Uterus (tissue), 4 donors: ENCODE results near the gene CUL3. TPM values are rescaled to one million over a fixed set of nuclear protein-coding genes. Genes with fewer than 3 reads are reported as not detected.

ENCODE experiments used
- DNase-seq, 2 donors: peaks; one replicate each; pipeline ENCODE4 v3.0.0-alpha.2; 2019 to 2020
- H3K27ac ChIP-seq, 2 donors: fragments of 200-600 bp; sonication (generic); 1 replicate in 1 of 2; 2 replicates in 1 of 2; pipeline ENCODE4 v1.5.1; 2016 to 2018
- H3K27me3 ChIP-seq, 2 donors: fragments of 200-600 bp; sonication (generic); one replicate each; pipeline ENCODE4 v1.5.1; 2018 to 2019; ENCODE audit warnings: control low read depth in 1 of 2
- H3K36me3 ChIP-seq, 2 donors: fragments of 200-600 bp; sonication (generic); one replicate each; pipeline ENCODE4 v1.5.1; 2019; ENCODE audit warnings: control low read depth in 1 of 2
- H3K4me1 ChIP-seq, 2 donors: fragments of 200-600 bp; sonication (generic); one replicate each; pipeline ENCODE4 v1.5.1; 2018 to 2019; ENCODE audit warnings: control low read depth in 1 of 2
- H3K4me3 ChIP-seq, 2 donors: fragments of 200-600 bp; sonication (generic); 1 replicate in 1 of 2; 2 replicates in 1 of 2; pipeline ENCODE4 v1.5.1; 2018 to 2019; ENCODE audit warnings: mild to moderate bottlenecking in 1 of 2
- H3K9me3 ChIP-seq, 2 donors: fragments of 200-600 bp; sonication (generic); one replicate each; pipeline ENCODE4 v1.5.1; 2019; ENCODE audit warnings: control low read depth in 1 of 2
- CTCF ChIP-seq, 4 experiments: fragments of 200-600 bp in 2 of 4; fragments of 450-650 bp in 2 of 4; sonication (generic) in 2 of 4; IDR thresholded peaks; one replicate each; pipeline ENCODE4 v1.5.1; 2016 to 2019; ENCODE audit warnings: antibody characterized with exemption in 4 of 4, mild to moderate bottlenecking in 2 of 4, moderate library complexity in 1 of 4
- POLR2A ChIP-seq, 2 donors: fragments of 450-650 bp; IDR thresholded peaks; one replicate each; pipeline ENCODE4 v1.6.1; 2016; ENCODE audit warnings: antibody characterized with exemption in 2 of 2, mild to moderate bottlenecking in 1 of 2, moderate library complexity in 1 of 2
- intact Hi-C: fragments of 100-400 bp; cut with DNase I; formaldehyde crosslinking; loops from one replicate; pipeline ENCODE4 v1.15.1; 2023; ENCODE audit warnings: low total_unique reads
- total RNA-seq, 4 donors: library from RNA; depleted of rRNA in 3 of 4; stranded (reverse); fragments of >200 nt in 3 of 4; gene quantifications; one replicate each; pipeline versions ENCODE4 v1.1.0 to v1.2.4, GENCODE V29; 2014 to 2023
- donor health status: DM: yes; HTN: yes; CAD: no.

CUL3 gene
- total RNA-seq, 4 donors from 2014 or later, result 37.4 to 126 (median 97.5) TPM

GRCh38 chr2:224573724-224574123 is 11.4 kb downstream of the CUL3 start:
- Histone ChIP-seq H3K27ac (no peak overlapping the region), H3K9me3 (no peaks in the 10 kb centered on the region), H3K27me3 (no peaks in the 10 kb centered on the region), H3K4me1 (peaks cover 6 to 10% of the 10 kb centered on the region in 2 donors), H3K36me3 (no peaks in the 10 kb centered on the region), H3K4me3 (no peak overlapping the region)
- intact Hi-C loops, result no loop called here
- DNase-seq, result no peak
- TF ChIP-seq CTCF (IDR thresholded peaks at IDR 0.05) (no peak), POLR2A (IDR thresholded peaks at IDR 0.05) (no peak)

GRCh38 chr2:224572338-224572737 is 12.8 kb downstream of the CUL3 start:
- Histone ChIP-seq H3K27ac (no peak overlapping the region), H3K36me3 (no peaks in the 10 kb centered on the region), H3K4me1 (peaks cover 0 to 10% of the 10 kb centered on the region in 2 donors), H3K4me3 (no peak overlapping the region), H3K27me3 (no peaks in the 10 kb centered on the region), H3K9me3 (no peaks in the 10 kb centered on the region)
- TF ChIP-seq POLR2A (IDR thresholded peaks at IDR 0.05), result no peak
- TF ChIP-seq CTCF (IDR thresholded peaks at IDR 0.05), result no peak
- intact Hi-C loops, result no loop called here
- DNase-seq, result no peak

GRCh38 chr2:224570328-224570993 is 14.7 kb downstream of the CUL3 start:
- H3K36me3 ChIP-seq, result no peaks in the 10 kb centered on the region
- no peak for DNase-seq
- H3K27me3 ChIP-seq, result no peaks in the 10 kb centered on the region
- no peak overlapping the region for H3K4me3 ChIP-seq
- no peak overlapping the region for H3K27ac ChIP-seq
- H3K4me1 ChIP-seq, result peaks cover 0 to 2% of the 10 kb centered on the region in 2 donors
- H3K9me3 ChIP-seq, result peaks cover 0 to 3% of the 10 kb centered on the region in 2 donors
- TF ChIP-seq POLR2A (IDR thresholded peaks at IDR 0.05) (no peak), CTCF (IDR thresholded peaks at IDR 0.05) (no peak)
- intact Hi-C loops, result no loop called here

GRCh38 chr2:224569654-224570053 is 15.5 kb downstream of the CUL3 start:
- peaks cover 0 to 3% of the 10 kb centered on the region in 2 donors for H3K9me3 ChIP-seq

More at GRCh38 chr2:224569654-224570053, 15.5 kb downstream of the CUL3 start:
- Histone ChIP-seq H3K27ac (no peak overlapping the region), H3K4me1 (no peaks in the 10 kb centered on the region), H3K4me3 (no peak overlapping the region), H3K36me3 (no peaks in the 10 kb centered on the region), H3K27me3 (no peaks in the 10 kb centered on the region)
- no peak for TF ChIP-seq CTCF (IDR thresholded peaks at IDR 0.05)
- no peak for TF ChIP-seq POLR2A (IDR thresholded peaks at IDR 0.05)
- intact Hi-C loops, result no loop called here
- no peak for DNase-seq
